ENCODE results near the gene CDKL4. TPM values are rescaled to one million over a fixed set of nuclear protein-coding genes. Genes with fewer than 3 reads are reported as not detected.

Gene CDKL4
- total RNA-seq, 1 experiment from 2014 or later, result not detected

GRCh38 chr2:39217192-39217550, 26.6 kb downstream of the CDKL4 start:
- no peak overlapping the region for H2AFZ ChIP-seq
- H3K79me2 ChIP-seq (ENCODE audit: low read depth), result no peaks in the 10 kb centered on the region
- no peak overlapping the region for H3K4me2 ChIP-seq
- no peak for DNase-seq
- ChIA-PET POLR2A (ENCODE audit: unreplicated experiment) (no interaction called here), CTCF (no interaction called here)
- H3K4me1 ChIP-seq (replicated peaks; ENCODE audit: insufficient read depth), result no peaks in the 10 kb centered on the region
- H3K4me3 ChIP-seq, result no peak overlapping the region
- H3F3A ChIP-seq (ENCODE audit: insufficient read depth, low read depth), result no peaks in the 10 kb centered on the region
- H3K27me3 ChIP-seq (ENCODE audit: insufficient read depth, low read depth), result no peaks in the 10 kb centered on the region
- BruUV-seq (replicated peaks), result no TSS peak
- no peaks in the 10 kb centered on the region for H3K9me3 ChIP-seq (ENCODE audit: insufficient read depth, low read depth)
- no peaks in the 10 kb centered on the region for H4K20me1 ChIP-seq (ENCODE audit: insufficient read depth)
- H3K36me3 ChIP-seq (ENCODE audit: low read depth), result no peaks in the 10 kb centered on the region
- H3K27ac ChIP-seq, result no peak overlapping the region
- TF ChIP-seq EZH2 (IDR thresholded peaks at IDR 0.05; ENCODE audit: low read depth) (no peak), CTCF (conservative IDR thresholded peaks at IDR 0.05) (no peak)
- intact Hi-C loops (cut with micrococcal nuclease; ENCODE audit: unreplicated experiment), result no loop called here
- H3K9me2 ChIP-seq (ENCODE audit: insufficient read depth), result no peaks in the 10 kb centered on the region

- ChIA-PET POLR2A (ENCODE audit: unreplicated experiment) (no interaction called here), CTCF (no interaction called here)
- Histone ChIP-seq H3K27me3 (ENCODE audit: insufficient read depth, low read depth) (no peaks in the 10 kb centered on the region), H4K20me1 (ENCODE audit: insufficient read depth) (no peaks in the 10 kb centered on the region), H2AFZ (no peak overlapping the region), H3K36me3 (ENCODE audit: low read depth) (no peaks in the 10 kb centered on the region), H3K79me2 (ENCODE audit: low read depth) (no peaks in the 10 kb centered on the region), H3K4me3 (no peak overlapping the region), H3K4me2 (no peak overlapping the region), H3K9me3 (ENCODE audit: insufficient read depth, low read depth) (no peaks in the 10 kb centered on the region), H3K27ac (no peak overlapping the region), H3K4me1 (replicated peaks; ENCODE audit: insufficient read depth) (no peaks in the 10 kb centered on the region), H3K9me2 (ENCODE audit: insufficient read depth) (no peaks in the 10 kb centered on the region), H3F3A (ENCODE audit: insufficient read depth, low read depth) (no peaks in the 10 kb centered on the region)
- intact Hi-C loops (cut with micrococcal nuclease; ENCODE audit: unreplicated experiment), result no loop called here
- no TSS peak for BruUV-seq (replicated peaks)
- DNase-seq, result no peak
- no peak for TF ChIP-seq EZH2 (IDR thresholded peaks at IDR 0.05; ENCODE audit: low read depth)
- TF ChIP-seq CTCF (conservative IDR thresholded peaks at IDR 0.05), result no peak
Observed at GRCh38 chr2:39216346-39217191, 27.2 kb downstream of the CDKL4 start.

- no peaks in the 10 kb centered on the region for H3K79me2 ChIP-seq (ENCODE audit: low read depth)
- no peak overlapping the region for H3K4me2 ChIP-seq
- H3K27me3 ChIP-seq (ENCODE audit: insufficient read depth, low read depth), result no peaks in the 10 kb centered on the region
- ChIA-PET CTCF (no interaction called here), POLR2A (ENCODE audit: unreplicated experiment) (no interaction called here)
- no peaks in the 10 kb centered on the region for H3K9me3 ChIP-seq (ENCODE audit: insufficient read depth, low read depth)
- H3K9me2 ChIP-seq (ENCODE audit: insufficient read depth), result no peaks in the 10 kb centered on the region
- H3K27ac ChIP-seq, result no peak overlapping the region
- no TSS peak for BruUV-seq (replicated peaks)
- H3K36me3 ChIP-seq (ENCODE audit: low read depth), result no peaks in the 10 kb centered on the region
- H3K4me1 ChIP-seq (replicated peaks; ENCODE audit: insufficient read depth), result no peaks in the 10 kb centered on the region
- TF ChIP-seq EZH2 (IDR thresholded peaks at IDR 0.05; ENCODE audit: low read depth) (no peak), CTCF (conservative IDR thresholded peaks at IDR 0.05) (no peak)
- no peaks in the 10 kb centered on the region for H4K20me1 ChIP-seq (ENCODE audit: insufficient read depth)
- intact Hi-C loops (cut with micrococcal nuclease; ENCODE audit: unreplicated experiment), result no loop called here
- H3K4me3 ChIP-seq, result no peak overlapping the region
- DNase-seq, result no peak
- no peaks in the 10 kb centered on the region for H3F3A ChIP-seq (ENCODE audit: insufficient read depth, low read depth)
- H2AFZ ChIP-seq, result no peak overlapping the region
Observed at GRCh38 chr2:39215545-39215944, 28.2 kb downstream of the CDKL4 start.
